IMR-90 (cell line): ENCODE measurements around the gene AKAP9. TPM values are rescaled to one million over a fixed set of nuclear protein-coding genes. Genes with fewer than 3 reads are reported as not detected.

Experiments
- ATAC-seq: fragments of 200-7000 bp; cut with Tn5 transposase; 2 replicates; pipeline ENCODE4 v1.9.1; 2020; ENCODE audit warnings: low read depth, mild to moderate bottlenecking, moderate library complexity
- BruUV-seq: library from RNA; stranded (reverse); fragments of 400-500 nt; replicated peaks from 2 replicates; lab custom pipeline; 2021; lab: Mats Ljungman, UMichigan
- CTCF ChIA-PET: fragments of 300-600 bp; formaldehyde crosslinking; extraction: SDS; loops from one replicate; lab custom pipeline; 2021; ENCODE audit warnings: antibody characterized with exemption; lab: Yijun Ruan, JAX
- POLR2A ChIA-PET: fragments of 300-600 bp; sonication (Branson Sonifier 250); formaldehyde crosslinking; loops from one replicate; lab custom pipeline; 2022; ENCODE audit warnings: antibody characterized with exemption; ENCODE audit not compliant: unreplicated experiment; lab: Charles Lee
- DNase-seq: peaks from one replicate; pipeline ENCODE4 v3.0.0; 2013
- H2AFZ ChIP-seq: replicated peaks from 2 replicates; pipeline ENCODE3; 2013; ENCODE audit warnings: low read length, mild to moderate bottlenecking; ENCODE audit not compliant: poor library complexity
- H2AK5ac ChIP-seq: 2 replicates; pipeline ENCODE4 v1.6.1; 2013; ENCODE audit warnings: low read depth, low read length, inconsistent platforms
- H2AK9ac ChIP-seq: replicated peaks from 2 replicates; pipeline ENCODE3; 2013; ENCODE audit warnings: mild to moderate bottlenecking, low read depth, low read length, moderate library complexity; ENCODE audit not compliant: poor library complexity
- H2BK120ac ChIP-seq: 2 replicates; pipeline ENCODE4 v1.6.1; 2013; ENCODE audit warnings: low read depth, low read length, inconsistent platforms
- H2BK15ac ChIP-seq: 3 replicates; pipeline ENCODE4 v1.6.1; 2013; ENCODE audit warnings: low read depth, low read length, inconsistent platforms
- H2BK20ac ChIP-seq: 2 replicates; pipeline ENCODE4 v1.6.1; 2013; ENCODE audit warnings: low read depth, mild to moderate bottlenecking, inconsistent platforms, low read length, moderate library complexity
- H2BK5ac ChIP-seq: 2 replicates; pipeline ENCODE4 v1.6.1; 2013; ENCODE audit warnings: mild to moderate bottlenecking, low read depth, low read length, inconsistent platforms; ENCODE audit not compliant: poor library complexity, severe bottlenecking
- H3K14ac ChIP-seq: replicated peaks from 2 replicates; pipeline ENCODE4 v1.6.1; 2013; ENCODE audit warnings: low read depth, low read length, inconsistent platforms
- H3K18ac ChIP-seq: 2 replicates; pipeline ENCODE4 v1.6.1; 2013; ENCODE audit warnings: low read depth, low read length, control low read depth
- H3K23ac ChIP-seq: 2 replicates; pipeline ENCODE4 v1.6.1; 2013; ENCODE audit warnings: low read depth, low read length, inconsistent platforms
- H3K27ac ChIP-seq: 2 replicates; pipeline ENCODE4 v1.5.1; 2013; ENCODE audit warnings: mild to moderate bottlenecking, control low read depth, low read length; ENCODE audit not compliant: insufficient read depth
- H3K27me3 ChIP-seq: 2 replicates; pipeline ENCODE4 v1.6.1; 2013; ENCODE audit warnings: low read length; ENCODE audit not compliant: control insufficient read depth, insufficient read depth
- H3K36me3 ChIP-seq: 2 replicates; pipeline ENCODE4 v1.6.1; 2013; ENCODE audit warnings: low read length, mixed read lengths; ENCODE audit not compliant: control insufficient read depth, insufficient read depth
- H3K4ac ChIP-seq: 2 replicates; pipeline ENCODE4 v1.6.1; 2013; ENCODE audit warnings: low read depth, low read length, inconsistent platforms
- H3K4me1 ChIP-seq: 2 replicates; pipeline ENCODE4 v1.6.1; 2013; ENCODE audit warnings: low read length, mixed read lengths; ENCODE audit not compliant: control insufficient read depth, insufficient read depth
- H3K4me2 ChIP-seq: 2 replicates; pipeline ENCODE4 v1.6.1; 2013; ENCODE audit warnings: low read depth, mild to moderate bottlenecking, control low read depth, low read length, moderate library complexity
- H3K4me3 ChIP-seq: 2 replicates; pipeline ENCODE4 v1.5.1; 2013; ENCODE audit warnings: low read depth, mild to moderate bottlenecking, control low read depth, low read length, moderate library complexity; ENCODE audit not compliant: insufficient read depth
- H3K56ac ChIP-seq: 2 replicates; pipeline ENCODE4 v1.6.1; 2013; ENCODE audit warnings: low read length, inconsistent platforms; ENCODE audit not compliant: insufficient read depth; ENCODE audit errors: extremely low read depth
- H3K79me1 ChIP-seq, 2 experiments: 2 replicates each; pipeline ENCODE4 v1.6.1; 2013; ENCODE audit warnings: low read length in 2 of 2, inconsistent platforms in 1 of 2, low read depth in 1 of 2
- H3K9ac ChIP-seq: 2 replicates; pipeline ENCODE4 v1.6.1; 2013; ENCODE audit warnings: low read depth, low read length, control low read depth
- H3K9me1 ChIP-seq: 2 replicates; pipeline ENCODE4 v1.6.1; 2013; ENCODE audit warnings: low read length, inconsistent platforms; ENCODE audit not compliant: insufficient read depth
- H3K9me3 ChIP-seq: 2 replicates; pipeline ENCODE4 v1.6.1; 2013; ENCODE audit warnings: low read length; ENCODE audit not compliant: control insufficient read depth, insufficient read depth
- H4K20me1 ChIP-seq: 2 replicates; pipeline ENCODE4 v1.6.1; 2013; ENCODE audit warnings: low read length, inconsistent platforms; ENCODE audit not compliant: insufficient read depth
- H4K5ac ChIP-seq: 2 replicates; pipeline ENCODE4 v1.6.1; 2013; ENCODE audit warnings: mild to moderate bottlenecking, low read depth, low read length, control low read depth
- H4K8ac ChIP-seq, 2 experiments: 2 replicates each; pipeline ENCODE4 v1.6.1; 2013; ENCODE audit warnings: low read depth in 2 of 2, low read length in 2 of 2, control low read depth in 1 of 2, inconsistent platforms in 1 of 2
- H4K91ac ChIP-seq: 2 replicates; pipeline ENCODE4 v1.6.1; 2013; ENCODE audit warnings: low read depth, low read length, inconsistent platforms; ENCODE audit not compliant: insufficient read depth
- FOS ChIP-seq: fragments of 150-350 bp; IDR thresholded peaks from 2 replicates; pipeline ENCODE4 v1.6.1; 2016; ENCODE audit warnings: low read depth, low read length
- MAZ ChIP-seq: IDR thresholded peaks from 2 replicates; pipeline ENCODE4 v1.6.1; 2012; ENCODE audit warnings: low read depth, mild to moderate bottlenecking, low read length, improper control_type of control experiment, moderate library complexity, borderline replicate concordance
- NFE2L2 ChIP-seq: fragments of 150-350 bp; IDR thresholded peaks from 2 replicates; pipeline ENCODE4 v1.6.1; 2016; ENCODE audit warnings: low read depth, mild to moderate bottlenecking, low read length
- RAD21 ChIP-seq: IDR thresholded peaks from 2 replicates; pipeline ENCODE4 v1.6.1; 2012; ENCODE audit warnings: low read length, improper control_type of control experiment
- RCOR1 ChIP-seq: IDR thresholded peaks from 2 replicates; pipeline ENCODE4 v1.6.1; 2012; ENCODE audit warnings: mild to moderate bottlenecking, low read length, improper control_type of control experiment; ENCODE audit not compliant: insufficient replicate concordance
- WGBS, 2 experiments: methylation state at CpG; one replicate each; pipeline versions ENCODE4 v1.1.5 to v1.1.7; 2013; ENCODE audit warnings: missing lambda C conversion rate in 2 of 2; ENCODE audit not compliant: insufficient read length in 1 of 2; ENCODE audit errors: extremely low coverage in 2 of 2; 5-methylcytosine and 5-hydroxymethylcytosine counted together
- dilution Hi-C: fragments of 300-500 bp; cut with HindIII; formaldehyde crosslinking; loops from one replicate; pipeline ENCODE4 v1.14.3; 2018; ENCODE audit warnings: low sequenced_read_pairs; ENCODE audit not compliant: unreplicated experiment
- in situ Hi-C: fragments of 300-500 bp; cut with MboI; formaldehyde crosslinking; loops from 3 replicates; pipeline ENCODE4 v1.14.3; 2019; ENCODE audit warnings: low sequenced_read_pairs, inconsistent platforms, mixed read lengths
- intact Hi-C: fragments of 100-400 bp; cut with micrococcal nuclease; formaldehyde crosslinking; loops from 2 replicates; pipeline ENCODE4 v1.10.0; 2022
- polyA plus RNA-seq, 3 experiments: library from polyadenylated mRNA; depleted of rRNA; stranded (reverse); fragments of >200 nt; gene quantifications; 2 replicates each; pipeline ENCODE4 v1.2.3, GENCODE V29; 2012; ENCODE audit warnings: low replicate concordance in 1 of 3
- total RNA-seq: library from RNA; depleted of rRNA; stranded (reverse); fragments of >200 nt; gene quantifications from 2 replicates; pipeline ENCODE4 v1.2.3, GENCODE V29; 2012

The AKAP9 gene
- total and polyA plus RNA-seq, 2 of the 4 experiments (the other 2 are of a cell fraction): 9.7 to 25.3 TPM

GRCh38 chr7:92042056-92042737, 101.5 kb downstream of the AKAP9 start:
- Histone ChIP-seq H3K4ac (no peak overlapping the region), H3K14ac (no peak overlapping the region), H2AK9ac (no peak overlapping the region), H4K91ac (no peak overlapping the region), H3K4me3 (no peak overlapping the region), H3K56ac (no peak overlapping the region), H2BK120ac (no peak overlapping the region), H3K27me3 (no peaks in the 10 kb centered on the region), H4K8ac (no peak overlapping the region), H4K20me1 (no peaks in the 10 kb centered on the region), H3K36me3 (peaks cover 19% of the 10 kb centered on the region), H3K18ac (no peak overlapping the region), H2BK5ac (no peak overlapping the region), H2AFZ (no peak overlapping the region), H3K4me1 (0 out of 2 replicates have a peak, but pooled peaks cover 2% of the 10 kb centered on the region), H3K9ac (no peak overlapping the region), H2BK20ac (no peak overlapping the region), H3K4me2 (no peak overlapping the region), H3K79me1 (0 out of 4 replicates have a peak, but pooled peaks cover 0 to 3% of the 10 kb centered on the region in 2 experiments), H3K9me3 (no peaks in the 10 kb centered on the region), H2AK5ac (no peak overlapping the region), H3K23ac (no peak overlapping the region), H4K5ac (no peak overlapping the region), H3K9me1 (peaks cover 4% of the 10 kb centered on the region; the same call in 1 of the 2 replicates), H3K27ac (no peak overlapping the region), H2BK15ac (no peak overlapping the region)
- intact Hi-C loops (no loop called here), in situ Hi-C loops (no loop called here), dilution Hi-C loops (no loop called here)
- DNase-seq (no peak), ATAC-seq (no peak)
- WGBS, 2 experiments: 92% methylated on average over 2 of the region's 4 CpGs; no CpG with 5 or more reads in 1 of the 2 experiments
- CTCF ChIA-PET: interaction anchor here (1.0 kb wide), 1 partner anchor 11 kb away, joined by 4 read pairs; no protein-coding TSS in a partner anchor
- POLR2A ChIA-PET: no interaction called here
- no TSS peak for BruUV-seq
- no peak for TF ChIP-seq FOS
- no peak for TF ChIP-seq MAZ
- no peak for TF ChIP-seq NFE2L2
- no peak for TF ChIP-seq RAD21
- TF ChIP-seq RCOR1: no peak
